Fibroblast of upper back skin (primary cell): ENCODE measurements around the gene ARMC6.
A peak's percentile ranks its signal among the peaks of the same experiment; 100 is the strongest.
"Not testable (repeated sequence)": the region's sequence is repeated elsewhere in the genome, so short reads cannot be mapped to it uniquely, and the experiment has no call there.

Source experiments
- DNase-seq: peaks from one replicate; pipeline ENCODE4 v3.0.0-alpha.2; 2013

The ARMC6 gene

DNA sequence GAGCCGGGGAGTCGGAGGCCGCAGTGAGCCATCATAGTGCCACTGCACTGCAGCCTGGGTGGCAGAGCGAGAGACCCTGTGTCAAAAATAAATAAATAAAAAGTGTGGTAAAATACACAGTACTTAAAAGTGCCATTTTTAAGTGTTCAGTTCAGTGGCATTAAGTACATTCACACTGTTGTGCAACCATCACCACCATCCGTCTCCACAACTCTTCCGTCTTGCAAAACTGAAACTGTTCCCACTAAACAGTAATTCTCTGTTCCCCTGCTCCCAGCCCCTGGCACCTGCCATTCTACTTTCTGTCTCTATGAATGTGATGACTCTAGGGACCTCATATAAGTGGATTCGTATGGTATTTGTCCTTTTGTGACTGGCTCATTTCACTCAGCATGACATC is 43.7 kb downstream of the ARMC6 start:
- no peak for DNase-seq

DNA sequence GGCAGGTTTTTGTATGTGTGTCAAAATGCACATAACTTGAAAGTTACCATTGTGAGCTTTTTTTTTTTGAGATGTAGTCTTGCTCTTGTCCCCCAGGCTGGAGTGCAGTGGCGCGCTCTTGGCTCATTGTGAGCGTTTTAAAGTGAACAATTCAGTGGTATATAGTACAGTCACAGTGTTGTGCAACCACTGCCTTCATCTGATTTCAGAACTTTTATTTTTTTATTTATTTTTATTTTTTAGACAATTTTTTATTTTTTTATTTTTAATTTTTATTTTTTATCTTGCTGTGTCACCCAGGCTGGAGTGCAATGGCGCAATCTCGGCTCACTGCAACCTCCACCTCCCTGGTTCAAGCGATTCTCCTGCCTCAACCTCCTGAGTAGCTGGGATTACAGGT is 45.4 kb downstream of the ARMC6 start:
- no peak for DNase-seq

DNA sequence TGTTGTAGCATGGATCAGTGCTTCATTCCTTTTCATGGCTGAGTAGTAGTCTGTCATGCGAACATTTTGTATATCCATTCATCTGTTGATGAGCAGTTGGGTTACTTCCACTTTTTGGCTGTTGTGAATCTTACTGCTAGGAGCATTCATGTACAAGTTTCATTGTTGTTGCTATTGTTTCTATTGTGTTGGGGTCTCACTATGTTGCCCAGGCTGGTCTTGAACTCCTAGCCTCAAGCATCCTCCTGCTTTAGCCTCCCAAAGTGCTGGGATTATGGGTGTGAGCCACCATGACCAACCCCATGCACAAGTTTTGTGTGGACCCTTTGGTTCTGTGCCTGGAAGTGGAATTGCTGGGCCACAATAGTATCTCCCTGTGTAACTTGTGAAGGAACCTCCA is 46.2 kb downstream of the ARMC6 start:
- no peak for DNase-seq

DNA sequence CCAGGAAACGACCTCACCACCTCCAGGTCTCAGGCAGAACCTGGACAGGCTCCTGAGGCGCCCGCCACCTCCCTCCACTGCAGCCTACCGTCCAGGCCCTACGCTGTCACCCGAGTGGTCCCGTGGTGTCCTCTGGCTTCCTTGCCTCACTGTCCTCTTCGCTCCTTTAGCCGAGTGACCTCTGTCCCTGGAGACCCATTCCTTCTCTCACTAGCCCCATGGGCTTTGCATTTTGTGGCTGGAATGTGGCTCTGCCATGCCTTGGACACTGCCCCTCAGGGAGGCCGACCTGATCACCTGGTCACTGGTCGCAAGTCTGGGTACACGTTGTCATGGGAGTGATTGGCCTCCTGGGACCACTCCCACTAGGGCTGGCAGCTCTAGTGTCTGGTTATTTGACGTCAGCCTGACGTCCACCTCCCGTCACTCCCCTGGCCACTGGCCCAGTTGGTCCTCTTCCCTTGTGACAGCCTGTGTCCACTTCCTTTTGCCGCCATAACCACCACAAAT is 48.3 kb downstream of the ARMC6 start:
- DNase-seq, result no peak

DNA sequence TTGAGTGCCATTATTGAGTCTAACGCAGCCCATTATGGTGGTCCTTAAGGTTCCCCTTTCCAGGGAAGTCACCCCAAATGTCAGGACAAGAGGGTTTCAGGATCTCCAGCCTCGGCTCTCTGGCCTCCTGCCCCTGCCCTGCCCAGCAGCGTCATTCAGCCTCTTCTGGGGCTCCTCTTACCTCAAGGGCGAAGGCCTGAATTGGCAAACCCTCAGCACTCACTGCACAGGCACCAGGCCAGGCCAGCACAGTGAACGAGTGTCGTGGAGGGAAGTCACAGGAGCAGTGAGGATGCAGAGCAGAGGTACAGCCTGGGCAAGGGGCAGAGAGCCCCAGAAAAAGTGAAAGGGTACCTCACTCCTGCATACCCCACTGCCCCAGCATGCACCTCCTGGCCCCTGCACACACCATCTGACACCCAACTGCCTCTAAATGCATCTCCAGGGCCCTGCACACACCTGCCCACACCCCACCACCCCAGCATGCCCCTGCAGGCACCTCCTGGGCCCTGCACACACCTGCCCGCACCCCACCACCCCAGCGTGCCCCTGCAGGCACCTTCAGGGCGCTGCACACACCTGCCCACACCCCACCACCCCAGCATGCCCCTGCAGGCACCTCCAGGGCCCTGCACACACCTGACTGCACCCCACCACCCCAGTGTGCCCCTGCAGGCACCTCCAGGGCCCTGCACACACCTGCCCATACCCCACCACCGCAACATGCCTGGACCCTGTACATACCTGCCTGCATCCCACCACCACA is 50.2 kb downstream of the ARMC6 start:
- no peak for DNase-seq

DNA sequence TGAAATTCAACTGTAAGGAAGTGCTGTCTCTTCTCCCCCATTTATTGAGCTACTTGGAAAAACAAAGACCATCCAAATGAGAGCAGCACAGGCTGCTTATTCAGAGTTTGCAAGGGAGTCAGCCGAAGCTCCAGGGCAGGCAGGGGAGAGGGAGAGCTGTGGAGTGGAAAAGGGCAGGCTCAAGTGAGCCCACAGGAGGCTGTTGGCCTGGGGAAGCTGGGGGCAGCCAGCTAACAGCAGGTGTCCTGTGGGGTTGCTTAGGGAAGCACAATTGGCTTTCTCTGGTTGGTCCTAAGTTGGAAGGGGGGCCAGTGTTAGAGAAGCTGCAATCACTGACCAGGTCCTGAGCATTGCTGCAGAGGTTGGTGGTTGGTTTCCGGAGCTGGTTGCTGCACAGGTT is 54.3 kb downstream of the ARMC6 start:
- no peak for DNase-seq

DNA sequence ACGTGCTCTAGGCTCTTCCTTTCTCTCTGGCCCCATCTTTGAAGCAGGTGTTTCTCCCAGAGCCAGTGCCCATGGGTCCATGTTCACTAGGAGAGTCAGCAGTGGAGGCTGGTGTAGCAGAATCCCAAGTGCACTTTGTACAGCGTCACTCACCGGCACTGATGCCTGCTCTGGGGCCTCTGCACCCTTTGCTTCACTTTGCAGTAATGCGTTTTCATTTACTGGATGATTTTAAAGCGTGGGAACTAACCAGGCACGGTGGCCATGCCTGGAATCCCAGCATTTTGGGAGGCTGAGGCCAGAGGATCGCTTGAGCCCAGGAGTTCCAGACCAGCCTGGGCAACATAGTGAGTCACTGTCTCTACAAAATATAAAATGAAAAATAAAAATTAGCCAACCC is 61.1 kb downstream of the ARMC6 start:
- DNase-seq, result no peak

DNA sequence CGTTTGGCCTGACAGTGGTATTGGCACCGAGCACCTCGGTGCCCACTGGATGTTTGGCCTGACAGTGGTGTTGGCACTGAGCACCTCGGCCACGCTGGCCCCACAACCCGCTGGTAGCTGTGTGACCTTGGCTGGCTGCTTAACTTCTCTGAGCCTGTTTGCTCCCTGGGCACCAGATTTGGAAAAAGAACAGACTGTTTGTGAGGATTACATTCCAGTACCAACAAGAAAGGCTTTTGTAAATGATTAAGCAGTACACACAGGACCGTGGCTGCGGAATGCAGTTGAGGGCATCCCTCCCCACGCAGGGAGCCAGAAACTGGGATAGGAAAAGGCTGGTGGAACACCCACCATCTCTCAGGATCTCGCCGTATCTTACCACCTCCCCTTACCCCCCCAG is 62.3 kb downstream of the ARMC6 start:
- DNase-seq, result no peak

DNA sequence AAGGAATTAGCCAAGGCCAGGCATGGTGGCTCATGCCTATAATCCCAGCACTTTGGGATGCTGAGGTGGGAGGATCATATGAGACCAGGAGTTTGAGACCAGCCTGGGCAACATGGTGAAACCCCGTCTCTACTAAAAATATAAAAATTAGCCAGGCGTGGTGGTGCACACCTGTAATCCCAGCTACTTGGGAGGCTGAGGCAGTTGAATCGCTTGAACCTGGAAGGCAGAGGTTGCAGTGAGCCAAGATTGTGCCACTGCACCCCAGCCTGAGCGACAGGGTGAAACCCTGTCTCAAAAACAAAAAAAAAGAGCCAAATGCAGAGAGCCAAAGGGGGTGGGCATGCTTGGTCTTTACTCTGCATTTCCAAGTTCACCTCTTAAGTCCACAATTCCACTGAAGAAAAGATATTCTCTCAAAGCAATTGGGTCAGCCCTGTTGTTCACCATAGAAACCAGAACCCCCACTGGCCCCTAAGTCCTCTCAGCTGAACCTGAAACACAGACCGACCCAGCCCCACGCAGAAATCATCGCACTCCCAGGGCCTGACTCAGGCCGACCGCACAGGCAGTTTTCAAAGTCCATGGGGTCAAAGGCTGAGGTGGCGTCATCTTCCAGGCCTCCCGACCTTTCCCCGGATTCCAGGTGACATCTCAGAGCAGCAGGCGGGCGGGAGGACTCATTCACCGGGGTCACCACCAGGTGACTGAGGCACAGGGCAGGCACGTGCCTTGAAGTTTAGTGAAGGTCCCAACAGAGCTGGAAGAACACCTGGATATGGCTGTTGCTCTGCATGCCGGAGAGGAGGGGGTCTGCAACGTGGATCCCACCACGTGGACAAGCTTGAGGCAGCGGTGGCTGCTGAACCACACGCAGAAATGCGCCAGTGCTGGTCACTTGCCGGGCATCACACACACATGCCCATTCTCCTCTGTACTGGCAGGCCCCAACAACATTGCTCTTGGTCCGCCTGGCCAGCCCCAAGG is 63.5 kb downstream of the ARMC6 start:
- no peak for DNase-seq

DNA sequence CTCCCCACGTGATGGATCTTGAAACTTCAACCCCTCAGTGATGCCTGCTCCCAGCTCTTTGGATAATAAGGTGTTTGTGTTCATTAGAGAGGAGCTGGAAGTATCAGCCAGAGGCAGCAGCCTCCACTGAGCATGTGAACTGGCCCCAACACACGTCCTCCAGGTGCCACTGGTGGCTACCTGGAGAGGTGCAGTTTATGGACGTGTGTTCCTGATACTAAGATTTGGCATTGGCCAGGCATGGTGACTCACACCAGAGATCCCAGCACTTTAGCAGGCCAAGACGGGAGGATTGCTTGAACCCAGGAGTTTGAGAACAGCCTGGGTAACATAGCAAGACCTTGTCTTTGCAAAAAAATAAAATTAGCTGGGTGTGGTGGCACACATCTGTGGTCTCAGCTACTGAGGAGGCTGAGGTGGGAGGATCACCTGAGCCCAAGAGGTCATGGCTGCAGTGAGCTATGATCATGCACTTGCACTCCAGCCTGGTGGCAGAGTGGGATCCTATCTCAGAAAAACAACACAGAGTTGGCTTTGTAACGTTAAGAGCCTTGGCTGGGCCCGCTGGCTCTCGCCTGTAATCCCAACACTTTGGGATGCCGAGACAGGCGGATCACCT is 64.8 kb downstream of the ARMC6 start:
- DNase-seq, result no peak

DNA sequence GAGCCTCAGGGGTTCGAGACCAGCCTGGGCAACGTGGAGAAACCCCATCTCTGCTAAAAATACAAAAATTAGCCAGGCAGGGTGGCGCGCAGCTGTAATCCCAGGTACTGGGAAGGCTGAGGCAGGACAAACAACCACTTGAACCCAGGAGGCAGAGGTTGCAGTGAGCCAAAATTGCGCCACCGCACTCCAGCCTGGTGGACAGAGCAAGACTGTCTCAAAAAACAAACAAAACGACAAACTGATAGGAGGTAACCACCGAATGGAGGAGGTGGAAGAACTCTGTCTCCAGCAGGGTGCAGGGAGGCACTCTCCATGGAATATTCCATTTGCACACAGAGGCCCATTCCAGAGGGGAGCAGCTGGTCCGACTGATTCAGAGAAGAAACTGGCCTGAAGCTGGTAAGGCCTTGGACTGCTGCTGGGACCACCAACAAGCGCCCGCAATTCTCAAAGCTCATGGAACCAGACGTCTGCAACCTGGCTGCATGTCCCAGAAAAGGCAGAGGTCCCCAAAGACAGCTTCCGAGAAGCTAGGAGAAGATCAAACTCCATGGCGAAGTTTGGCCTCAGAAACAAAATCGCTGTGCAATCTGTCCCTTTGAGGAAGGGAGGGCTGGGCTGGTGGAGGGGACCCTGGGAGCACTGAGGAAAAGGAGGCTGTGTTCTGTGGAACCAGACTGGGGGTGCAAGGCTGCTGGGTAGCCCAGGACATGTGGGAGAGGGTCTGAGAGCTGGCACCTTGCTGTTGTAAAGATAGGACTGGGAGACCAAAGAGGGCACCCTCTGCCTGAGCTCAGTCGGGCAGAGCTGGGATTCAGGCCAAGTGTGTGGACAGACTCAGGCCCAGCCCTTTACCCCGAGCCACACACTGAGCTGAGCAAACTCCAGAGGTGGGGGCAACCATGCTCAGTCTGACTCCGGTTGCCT is 65.6 kb downstream of the ARMC6 start:
- DNase-seq, result no peak

DNA sequence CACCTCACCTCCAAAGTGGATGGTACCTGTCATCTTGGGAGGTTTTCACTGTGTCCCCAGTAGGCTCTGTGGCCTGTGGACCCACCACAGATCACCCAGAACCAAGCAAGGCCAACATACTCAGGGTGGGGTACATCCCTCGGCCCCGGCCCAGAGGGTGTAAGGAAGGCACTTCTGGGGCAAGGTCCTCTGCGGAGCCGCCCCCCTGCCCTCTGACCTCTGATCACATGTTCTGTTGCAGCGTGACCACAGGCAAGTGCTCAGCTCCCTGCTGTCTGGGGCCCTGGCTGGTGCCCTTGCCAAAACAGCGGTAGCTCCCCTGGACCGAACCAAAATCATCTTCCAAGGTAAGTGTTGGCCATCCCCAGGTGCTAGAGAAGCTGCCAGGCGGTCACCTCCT is 68.1 kb downstream of the ARMC6 start:
- no peak for DNase-seq

DNA sequence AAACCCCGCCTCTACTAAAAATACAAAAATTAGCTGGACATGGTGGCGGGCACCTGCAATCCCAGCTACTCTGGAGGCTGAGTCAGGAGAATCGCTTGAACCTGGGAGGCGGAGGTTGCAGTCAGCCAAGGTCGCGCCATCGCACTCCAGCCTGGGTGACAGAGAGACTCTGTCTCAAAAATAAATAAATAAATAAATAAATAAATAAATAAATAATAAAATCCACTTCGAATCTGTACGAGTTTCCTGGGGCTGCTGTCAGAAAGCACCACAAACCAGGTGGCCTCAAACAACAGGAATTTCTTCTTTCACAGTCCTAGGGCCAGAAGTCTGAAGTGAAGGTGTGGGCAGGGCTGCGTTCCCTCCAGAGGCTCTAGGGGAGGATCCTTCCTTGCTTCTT is 69.2 kb downstream of the ARMC6 start:
- not testable (repeated sequence) for DNase-seq

DNA sequence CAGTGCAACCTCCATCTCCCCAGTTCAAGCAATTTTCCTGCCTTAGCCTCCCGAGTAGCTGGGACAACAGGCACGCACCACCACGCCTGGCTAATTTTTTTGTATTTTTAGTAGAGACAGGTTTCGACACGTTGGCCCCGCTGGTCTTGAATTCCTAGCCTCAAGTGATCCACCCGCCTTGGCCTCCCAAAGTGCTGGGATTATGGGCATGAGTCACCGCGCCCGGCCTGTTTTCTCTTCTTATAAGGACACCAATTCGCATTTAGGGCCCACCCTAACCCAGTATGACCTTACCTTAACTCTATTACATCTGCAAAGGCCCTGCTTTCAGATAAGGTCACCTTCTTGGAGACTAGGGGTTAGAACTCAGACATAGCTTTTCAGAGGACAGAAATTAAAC is 69.8 kb downstream of the ARMC6 start:
- no peak for DNase-seq

DNA sequence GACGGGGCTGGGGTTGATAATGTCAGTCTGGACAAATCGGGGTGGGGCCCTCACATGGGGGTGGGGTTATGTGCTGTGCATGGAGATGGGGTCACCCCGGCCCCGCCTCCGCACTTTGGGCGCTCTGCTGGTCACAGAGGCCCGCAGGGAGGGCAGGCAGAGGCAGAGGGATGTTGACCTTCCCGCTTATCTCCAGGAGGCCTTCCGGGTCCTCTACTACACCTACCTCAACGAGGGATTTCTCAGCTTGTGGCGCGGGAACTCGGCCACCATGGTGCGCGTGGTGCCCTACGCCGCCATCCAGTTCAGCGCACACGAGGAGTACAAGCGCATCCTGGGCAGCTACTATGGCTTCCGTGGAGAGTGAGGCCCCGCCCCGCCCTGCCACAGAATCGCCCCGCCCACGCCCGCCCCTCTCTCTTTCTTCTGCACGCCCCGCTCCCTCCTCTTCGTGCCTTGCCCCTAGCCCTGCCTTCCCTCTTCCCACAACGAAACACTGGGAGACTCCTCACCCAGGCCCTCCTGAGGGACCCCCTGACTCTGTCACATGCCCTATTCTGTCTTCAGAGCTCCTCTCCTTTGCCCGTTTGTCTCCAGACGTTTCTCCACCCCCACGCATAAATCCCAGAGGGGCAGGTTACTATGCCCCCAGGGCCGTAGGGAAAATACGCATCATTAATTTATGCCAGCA is 72.1 kb downstream of the ARMC6 start:
- DNase-seq, result peak; percentile 66

DNA sequence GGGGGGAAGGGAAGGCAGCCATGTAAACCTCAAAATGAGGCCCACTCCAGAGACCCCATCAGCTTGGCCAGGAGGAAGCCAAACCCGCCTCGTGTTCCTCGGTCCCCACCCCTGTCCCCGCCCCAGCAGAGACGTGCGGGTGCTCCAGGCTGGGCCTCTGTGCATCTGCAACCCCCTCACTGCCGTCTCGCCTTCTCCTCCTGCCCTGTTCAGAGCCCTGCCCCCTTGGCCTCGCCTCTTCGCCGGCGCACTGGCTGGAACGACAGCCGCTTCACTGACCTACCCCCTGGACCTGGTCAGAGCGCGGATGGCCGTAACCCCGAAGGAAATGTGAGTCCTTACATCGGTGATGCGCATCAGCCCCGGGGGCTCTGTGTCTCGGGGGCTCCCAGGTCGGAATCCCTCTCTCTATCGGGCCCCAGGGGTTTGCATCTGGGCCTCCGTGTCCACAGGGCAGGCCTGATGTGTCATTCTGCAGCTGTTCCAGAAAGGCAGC is 72.7 kb downstream of the ARMC6 start:
- DNase-seq, result peak; percentile 32

DNA sequence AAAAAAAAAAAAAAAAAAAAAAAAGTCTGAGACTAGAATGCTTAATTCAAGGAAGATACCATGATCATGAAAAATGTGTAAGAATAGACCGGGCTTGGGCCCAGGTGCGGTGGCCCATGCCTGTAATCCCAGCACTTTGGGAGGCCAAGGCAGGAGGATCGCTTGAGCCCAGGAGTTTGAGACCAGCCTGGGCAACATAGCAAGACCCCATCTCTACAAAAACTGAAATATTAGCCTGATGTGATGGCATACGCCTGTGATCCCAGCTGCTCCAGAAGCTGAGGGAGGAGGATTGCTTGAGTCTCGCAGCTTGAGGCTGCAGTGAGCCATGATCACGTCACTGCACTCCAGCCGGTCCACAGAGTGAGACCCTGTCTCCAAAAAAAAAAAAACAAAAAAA is 73.5 kb downstream of the ARMC6 start:
- DNase-seq, result not testable (repeated sequence)

DNA sequence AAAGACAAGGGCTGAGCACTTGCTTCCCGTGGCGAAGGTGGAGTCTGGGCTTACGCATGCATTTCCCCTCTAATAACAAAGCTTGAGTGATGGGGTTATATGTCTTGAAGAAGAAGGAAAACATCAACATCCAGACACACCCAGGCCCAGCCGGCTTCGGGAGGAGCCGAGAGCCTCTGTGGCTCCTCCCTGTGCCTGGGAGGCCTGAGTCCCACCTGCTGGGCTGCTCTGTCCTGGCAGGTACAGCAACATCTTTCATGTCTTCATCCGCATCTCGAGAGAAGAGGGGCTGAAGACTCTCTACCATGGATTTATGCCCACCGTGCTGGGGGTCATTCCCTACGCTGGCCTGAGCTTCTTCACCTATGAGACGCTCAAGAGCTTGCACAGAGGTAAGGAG is 74.3 kb downstream of the ARMC6 start:
- no peak for DNase-seq
